HT1080 (cell line): ENCODE data around the gene KRTAP19-4. TPM values are rescaled to one million over a fixed set of nuclear protein-coding genes. Genes with fewer than 3 reads are reported as not detected.
A peak's percentile ranks its signal among the peaks of the same experiment; 100 is the strongest.
"Not testable (repeated sequence)": the region's sequence is repeated elsewhere in the genome, so short reads cannot be mapped to it uniquely, and the experiment has no call there.

Experiments
- DNase-seq: peaks from one replicate; pipeline ENCODE4 v3.0.0-alpha.2; 2015; ENCODE audit warnings: low read depth
- polyA plus RNA-seq, 2 experiments: library from polyadenylated mRNA; depleted of rRNA; stranded (reverse); fragments of >200 nt; gene quantifications; 2 replicates each; pipeline ENCODE4 v1.2.3, GENCODE V29; 2015
- total RNA-seq: library from RNA; depleted of rRNA; stranded (reverse); fragments of >200 nt; shearing (Covaris generic); gene quantifications from 2 replicates; pipeline ENCODE4 v1.2.3, GENCODE V29; 2014; rRNA removed

The KRTAP19-4 gene
- not detected in 2 replicates for total RNA-seq
- not detected in 2 replicates for polyA plus RNA-seq (2015; cell fraction: cytosol; rRNA removed)
- not detected in 2 replicates for polyA plus RNA-seq (2015; cell fraction: nucleus; rRNA removed)

GRCh38 chr21:30497065-30497464 is at the start of gene KRTAP19-4:
KRTAP19-4 (minus strand) TSS chr21:30497165; CDS start chr21:30497110, 55 bp downstream.
- DNase-seq = no peak

GRCh38 chr21:30541764-30542163 is 44.8 kb upstream of the KRTAP19-4 start, which contains the start of gene KRTAP19-6:
KRTAP19-6 (minus strand) TSS chr21:30541864; CDS start chr21:30541833, 31 bp downstream.
- no peak for DNase-seq

GRCh38 chr21:30518876-30519275 is 21.9 kb upstream of the KRTAP19-4 start:
- no peak for DNase-seq

- no peak for DNase-seq
Measured at GRCh38 chr21:30515681-30516080, 18.7 kb upstream of the KRTAP19-4 start.

GRCh38 chr21:30505621-30506205 is 8.7 kb upstream of the KRTAP19-4 start:
- not testable (repeated sequence) for DNase-seq

DNA sequence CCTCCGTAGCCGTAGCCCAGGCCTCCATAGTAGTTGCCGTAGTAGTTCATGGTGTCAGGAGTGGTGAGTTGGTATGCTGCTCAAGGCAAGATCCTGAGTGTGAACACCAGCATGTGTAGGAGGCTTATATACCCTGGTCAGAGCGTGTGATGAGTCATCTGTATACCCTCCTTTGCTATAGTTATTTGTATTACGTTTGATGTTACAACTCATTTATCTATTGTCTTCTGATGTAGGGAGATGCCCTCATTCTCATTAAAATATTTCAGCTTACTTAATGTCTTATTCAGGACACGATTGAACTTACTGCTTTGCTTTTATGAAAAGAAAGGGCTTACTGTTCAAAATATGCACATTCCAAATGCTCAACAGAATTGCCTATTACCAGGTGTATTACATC is 5.1 kb upstream of the KRTAP19-4 start, which contains the start of gene KRTAP19-5:
TSS of gene KRTAP19-5 (minus strand) at position 101 of the 400 bp plus-strand sequence. CDS start at position 50, 51 bp downstream.
- no peak for DNase-seq

GRCh38 chr21:30491963-30492428 is 5.0 kb downstream of the KRTAP19-4 start, which contains the start of gene KRTAP19-3:
KRTAP19-3 (minus strand) TSS chr21:30492013; CDS start chr21:30491957, 56 bp downstream.
- no peak for DNase-seq

GRCh38 chr21:30487336-30487735 is 9.6 kb downstream of the KRTAP19-4 start, which contains the start of gene KRTAP19-2:
KRTAP19-2 (minus strand) TSS chr21:30487436; CDS start chr21:30487348, 88 bp downstream.
- DNase-seq = no peak

DNA sequence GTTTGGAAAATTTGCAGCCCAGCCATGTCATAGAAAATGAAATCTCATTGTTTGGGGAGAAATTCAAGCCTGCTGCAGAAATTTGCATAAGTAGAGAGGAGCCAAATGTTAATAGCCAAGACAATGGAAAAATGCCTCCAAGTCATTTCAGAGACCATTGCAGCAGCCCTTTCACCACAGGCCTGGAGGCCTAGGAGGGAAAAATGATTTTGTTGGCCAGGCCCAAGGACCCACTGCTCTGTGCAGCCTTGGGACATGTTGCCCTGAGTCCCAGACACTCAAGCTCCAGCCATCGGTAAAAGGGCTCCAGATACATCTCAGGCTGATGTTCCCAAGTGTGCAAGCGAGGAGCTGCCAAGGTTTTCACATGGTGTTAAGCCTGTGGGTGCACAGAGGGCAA is 10.8 kb downstream of the KRTAP19-4 start:
- DNase-seq = no peak

- DNase-seq = no peak
Measured at GRCh38 chr21:30482130-30482529, 14.8 kb downstream of the KRTAP19-4 start.

DNA sequence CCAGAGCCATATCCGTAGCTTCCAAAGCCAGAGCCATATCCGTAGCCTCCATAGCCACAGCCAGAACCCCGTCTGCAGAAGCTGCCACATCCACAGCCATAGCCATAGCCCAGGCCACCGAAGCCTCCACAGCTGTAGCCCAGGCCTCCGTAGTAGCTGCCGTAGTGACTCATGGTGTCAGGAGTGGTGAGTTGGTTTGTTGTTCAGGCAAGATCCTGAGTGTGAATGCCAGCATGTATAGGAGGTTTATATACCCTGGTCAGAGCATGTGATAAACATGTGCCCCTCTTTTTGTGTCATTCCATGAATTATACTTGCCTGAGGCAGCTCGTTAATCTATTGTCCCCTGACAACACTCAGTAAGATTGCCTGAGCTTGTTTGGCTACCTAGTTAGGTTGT is 16.8 kb downstream of the KRTAP19-4 start, which contains the start of gene KRTAP19-1:
TSS of gene KRTAP19-1 (minus strand) at position 223 of the 400 bp plus-strand sequence. CDS start at position 173, 50 bp downstream.
- peak; percentile 37 for DNase-seq

- DNase-seq = no peak
Measured at GRCh38 chr21:30479259-30479658, 17.7 kb downstream of the KRTAP19-4 start.

DNA sequence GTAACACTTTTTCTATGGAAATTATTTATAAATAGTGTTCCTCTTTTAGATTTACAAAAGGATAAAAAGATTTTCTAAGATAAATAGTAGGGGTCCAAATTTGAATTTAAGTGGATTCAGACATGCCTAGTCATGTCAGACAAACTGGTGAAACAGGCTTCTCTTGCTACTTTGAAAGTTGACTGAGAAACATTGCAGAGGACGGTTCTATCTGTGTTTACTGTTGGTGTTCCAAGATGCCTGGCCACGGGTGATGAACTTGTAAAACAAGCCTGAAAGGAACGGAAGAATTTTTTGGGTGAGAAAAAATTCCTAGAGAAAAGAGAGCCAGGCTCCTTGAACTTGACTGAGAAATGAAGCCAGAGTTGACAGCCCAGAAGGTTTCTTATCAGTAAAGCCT is 19.0 kb downstream of the KRTAP19-4 start:
- no peak for DNase-seq

GRCh38 chr21:30468900-30469714 is 27.9 kb downstream of the KRTAP19-4 start:
- no peak for DNase-seq

- peak; percentile 36 for DNase-seq
Measured at GRCh38 chr21:30463713-30464112, 33.3 kb downstream of the KRTAP19-4 start.

DNA sequence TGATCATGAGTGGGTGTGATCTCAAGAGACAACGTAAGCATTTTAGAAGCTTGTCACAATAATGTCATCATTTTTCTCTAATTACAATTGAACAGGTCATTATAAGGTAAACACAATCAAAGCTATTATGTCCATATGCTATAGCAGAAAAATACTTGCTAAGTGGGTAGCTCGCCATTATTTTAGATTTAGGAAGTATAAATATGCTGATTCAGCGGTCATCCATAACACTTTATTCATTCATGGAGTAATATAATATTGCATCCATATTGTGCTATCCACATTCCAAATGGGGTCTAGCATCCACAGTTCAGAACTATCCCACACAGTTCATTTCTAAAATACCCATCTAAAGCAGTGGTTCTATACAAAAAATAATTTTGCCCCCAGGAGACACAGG is 48.5 kb downstream of the KRTAP19-4 start:
- DNase-seq = no peak

DNA sequence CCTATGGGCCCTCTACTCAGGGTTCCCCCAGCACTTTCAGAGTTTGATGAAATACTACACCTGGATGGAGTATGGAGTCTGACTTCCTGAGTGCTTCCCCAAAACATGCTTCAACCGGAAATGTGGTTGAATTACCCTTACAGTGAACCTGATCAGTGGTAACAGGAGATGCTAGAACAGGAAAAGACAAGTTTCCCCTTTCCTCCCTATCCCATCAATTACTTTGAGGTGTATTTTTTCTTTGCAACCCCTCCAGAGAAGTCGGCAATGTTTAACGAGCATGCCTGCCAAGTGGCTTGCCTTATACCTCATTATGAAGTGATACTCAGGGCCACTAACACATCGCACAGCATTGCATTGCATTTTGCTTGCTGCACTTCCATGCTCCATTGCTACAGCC is 49.9 kb downstream of the KRTAP19-4 start:
- DNase-seq = peak; percentile 1
